Suprapubic skin (tissue), 4 donors: ENCODE results near the gene SHC2. TPM values are rescaled to one million over a fixed set of nuclear protein-coding genes. Genes with fewer than 3 reads are reported as not detected.

Source experiments
- DNase-seq, 2 donors: peaks; one replicate each; pipeline ENCODE4 v3.0.0-alpha.2; 2019; ENCODE audit warnings: low spot score in 2 of 2
- H3K27ac ChIP-seq: fragments of 200-600 bp; sonication (generic); one replicate; pipeline ENCODE4 v1.5.1; 2019
- H3K27me3 ChIP-seq: fragments of 200-600 bp; sonication (generic); one replicate; pipeline ENCODE4 v1.5.1; 2019
- H3K36me3 ChIP-seq: fragments of 200-600 bp; sonication (generic); one replicate; pipeline ENCODE4 v1.5.1; 2019
- H3K4me1 ChIP-seq: fragments of 200-600 bp; sonication (generic); one replicate; pipeline ENCODE4 v1.5.1; 2019
- H3K4me3 ChIP-seq: fragments of 200-600 bp; sonication (generic); one replicate; pipeline ENCODE4 v1.5.1; 2019; ENCODE audit warnings: mild to moderate bottlenecking
- H3K9me3 ChIP-seq: fragments of 200-600 bp; sonication (generic); one replicate; pipeline ENCODE4 v1.5.1; 2019
- EP300 ChIP-seq: sonication (generic); formaldehyde crosslinking; IDR thresholded peaks from one replicate; pipeline ENCODE4 v1.6.1; 2017; ENCODE audit warnings: antibody characterized with exemption
- POLR2A ChIP-seq, 2 donors: fragments of 450-650 bp; IDR thresholded peaks; one replicate each; pipeline ENCODE4 v1.6.1; 2017; ENCODE audit warnings: antibody characterized with exemption in 2 of 2, mild to moderate bottlenecking in 2 of 2, moderate library complexity in 2 of 2
- POLR2AphosphoS5 ChIP-seq, 3 donors: sonication (generic); formaldehyde crosslinking; IDR thresholded peaks; one replicate each; pipeline ENCODE4 v1.6.1; 2017; ENCODE audit warnings: antibody characterized with exemption in 3 of 3
- WGBS: methylation state at CpG from one replicate; pipeline ENCODE4 v1.1.5; 2018; 5-methylcytosine and 5-hydroxymethylcytosine counted together
- total RNA-seq, 4 donors: library from RNA; depleted of rRNA; stranded (reverse); fragments of >200 nt; gene quantifications; one replicate each; pipeline ENCODE4 v1.1.0, GENCODE V29; 2016
- TF ChIP-seq, protein P1 (sequence below), 2 donors: fragments of 200-600 bp in 1 of 2; fragments of 450-650 bp in 1 of 2; sonication (generic) in 1 of 2; IDR thresholded peaks; one replicate each; pipeline ENCODE4 v1.5.1; 2016 to 2019; ENCODE audit warnings: antibody characterized with exemption in 2 of 2, mild to moderate bottlenecking in 1 of 2, moderate library complexity in 1 of 2

SHC2 gene
- total RNA-seq, 4 donors from 2014 or later: 16.3 to 40.7 (median 19.6) TPM

DNA sequence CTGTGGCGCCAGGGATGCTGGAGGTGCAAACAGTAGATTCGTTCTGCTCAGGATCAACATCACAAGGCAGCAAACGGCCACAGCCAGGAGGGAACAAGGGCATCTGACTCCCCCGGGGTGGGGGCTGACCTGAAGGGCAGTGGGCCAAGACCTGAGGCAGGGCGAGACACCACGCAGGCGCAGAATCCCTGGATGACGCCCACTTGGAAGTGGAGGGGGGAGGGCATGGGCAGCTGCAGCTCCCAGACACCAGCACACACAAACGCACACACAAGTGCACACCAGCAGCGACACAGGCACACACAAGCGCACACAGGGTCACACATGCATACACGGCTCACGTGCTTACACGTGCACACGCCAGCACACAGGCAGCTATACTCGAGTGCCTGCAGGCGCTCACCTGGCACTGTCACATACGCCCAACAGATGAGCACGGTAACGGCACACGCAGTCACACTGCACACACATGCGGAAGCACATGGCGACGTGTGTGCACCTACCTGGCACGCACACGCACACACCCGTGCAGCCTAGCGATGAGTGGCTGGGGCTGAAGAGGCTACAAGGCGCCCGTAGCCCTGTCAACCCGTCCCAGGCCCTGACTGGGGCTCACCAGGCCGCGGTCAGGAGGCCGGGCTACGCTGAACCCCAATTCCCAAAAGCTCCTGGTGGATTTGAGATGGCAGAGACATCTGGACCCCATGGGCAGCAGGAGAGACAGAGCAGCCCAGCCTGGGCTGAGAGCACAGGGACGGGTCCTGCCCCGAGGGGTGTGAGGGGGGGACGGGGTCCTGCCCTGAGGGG lies 57.4 kb downstream of the SHC2 start:
- no peaks in the 10 kb centered on the region for H3K36me3 ChIP-seq
- peak in 1 of 2 donors; percentile 20 for DNase-seq
- H3K4me1 ChIP-seq: peaks cover 11% of the 10 kb centered on the region
- H3K27ac ChIP-seq: no peak overlapping the region
- no peaks in the 10 kb centered on the region for H3K9me3 ChIP-seq
- WGBS: 76% methylated on average over 5 of the region's 38 CpGs
- H3K27me3 ChIP-seq: peaks cover 71% of the 10 kb centered on the region
- TF ChIP-seq POLR2A (IDR thresholded peaks at IDR 0.05) (no peak), EP300 (no peak), POLR2AphosphoS5 (IDR thresholded peaks at IDR 0.05) (no peak)
- TF ChIP-seq, protein P1, sequence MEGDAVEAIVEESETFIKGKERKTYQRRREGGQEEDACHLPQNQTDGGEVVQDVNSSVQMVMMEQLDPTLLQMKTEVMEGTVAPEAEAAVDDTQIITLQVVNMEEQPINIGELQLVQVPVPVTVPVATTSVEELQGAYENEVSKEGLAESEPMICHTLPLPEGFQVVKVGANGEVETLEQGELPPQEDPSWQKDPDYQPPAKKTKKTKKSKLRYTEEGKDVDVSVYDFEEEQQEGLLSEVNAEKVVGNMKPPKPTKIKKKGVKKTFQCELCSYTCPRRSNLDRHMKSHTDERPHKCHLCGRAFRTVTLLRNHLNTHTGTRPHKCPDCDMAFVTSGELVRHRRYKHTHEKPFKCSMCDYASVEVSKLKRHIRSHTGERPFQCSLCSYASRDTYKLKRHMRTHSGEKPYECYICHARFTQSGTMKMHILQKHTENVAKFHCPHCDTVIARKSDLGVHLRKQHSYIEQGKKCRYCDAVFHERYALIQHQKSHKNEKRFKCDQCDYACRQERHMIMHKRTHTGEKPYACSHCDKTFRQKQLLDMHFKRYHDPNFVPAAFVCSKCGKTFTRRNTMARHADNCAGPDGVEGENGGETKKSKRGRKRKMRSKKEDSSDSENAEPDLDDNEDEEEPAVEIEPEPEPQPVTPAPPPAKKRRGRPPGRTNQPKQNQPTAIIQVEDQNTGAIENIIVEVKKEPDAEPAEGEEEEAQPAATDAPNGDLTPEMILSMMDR (IDR thresholded peaks at IDR 0.05): no peak
- no peak overlapping the region for H3K4me3 ChIP-seq

DNA sequence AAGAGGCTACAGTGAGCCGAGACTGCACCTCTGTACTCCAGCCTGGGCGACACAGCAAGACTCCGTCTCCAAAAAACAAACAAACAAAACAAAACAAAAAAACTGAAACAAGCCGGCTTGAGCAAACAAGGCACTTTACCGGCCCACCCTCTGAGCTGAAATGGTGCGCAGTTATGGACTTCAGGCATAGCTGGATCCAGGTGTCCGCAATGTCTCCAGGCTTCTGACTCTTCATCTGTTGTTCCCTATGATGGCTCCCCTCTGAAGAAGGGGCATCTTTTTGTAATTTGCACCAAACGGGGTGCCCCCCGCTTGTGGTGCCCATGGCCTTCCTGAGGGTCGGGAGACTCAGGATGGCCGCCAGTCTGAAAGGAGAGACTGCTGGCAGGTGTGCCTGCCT lies 58.0 kb downstream of the SHC2 start:
- DNase-seq: no peak
- no peak overlapping the region for H3K27ac ChIP-seq
- no peaks in the 10 kb centered on the region for H3K36me3 ChIP-seq
- no peaks in the 10 kb centered on the region for H3K9me3 ChIP-seq
- H3K4me1 ChIP-seq: peaks cover 9% of the 10 kb centered on the region
- no peak for TF ChIP-seq POLR2A (IDR thresholded peaks at IDR 0.05)
- TF ChIP-seq POLR2AphosphoS5 (IDR thresholded peaks at IDR 0.05): no peak
- TF ChIP-seq, protein P1 (IDR thresholded peaks at IDR 0.05): no peak
- no peak for TF ChIP-seq EP300
- peaks cover 70% of the 10 kb centered on the region for H3K27me3 ChIP-seq
- 85% methylated on average over 9 of the region's 11 CpGs for WGBS
- no peak overlapping the region for H3K4me3 ChIP-seq

DNA sequence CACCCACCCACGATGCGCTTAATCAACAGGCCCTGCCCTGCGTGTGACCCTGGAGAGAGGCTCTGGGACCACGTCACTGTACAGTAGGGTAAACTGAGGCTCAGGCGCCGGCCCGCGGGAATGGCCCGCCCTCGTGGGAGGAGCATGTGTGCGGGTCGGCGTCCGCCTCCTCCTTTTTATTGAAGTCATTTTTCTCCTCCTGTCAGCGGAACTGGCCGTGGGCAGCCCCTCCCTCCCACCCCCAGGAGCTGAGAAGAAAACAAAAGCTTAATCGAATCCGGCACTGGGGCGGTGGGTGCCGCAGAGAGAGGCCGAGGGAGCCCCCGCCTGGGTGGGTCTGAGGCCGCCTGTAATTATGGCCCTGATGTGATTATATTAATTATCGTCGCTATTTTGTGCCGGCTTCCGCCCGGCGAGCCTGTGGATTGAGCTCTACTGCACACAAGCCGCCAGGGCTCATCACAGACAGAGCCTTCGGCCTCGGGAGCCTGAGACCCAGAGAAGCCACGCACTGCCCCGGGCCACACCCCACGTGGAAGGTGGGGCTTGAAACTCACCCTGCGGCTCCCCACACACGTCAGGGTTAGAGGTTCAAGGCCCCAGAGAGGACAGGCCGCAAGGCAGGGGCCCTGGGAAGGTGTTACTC lies 58.8 kb downstream of the SHC2 start:
- WGBS: 54% methylated on average over 25 of the region's 38 CpGs
- Histone ChIP-seq H3K27me3 (peaks cover 66% of the 10 kb centered on the region), H3K4me1 (peaks cover 9% of the 10 kb centered on the region), H3K4me3 (no peak overlapping the region), H3K27ac (no peak overlapping the region), H3K36me3 (no peaks in the 10 kb centered on the region), H3K9me3 (no peaks in the 10 kb centered on the region)
- TF ChIP-seq POLR2A (IDR thresholded peaks at IDR 0.05): no peak
- DNase-seq: peak in 1 of 2 donors; percentile 64

DNA sequence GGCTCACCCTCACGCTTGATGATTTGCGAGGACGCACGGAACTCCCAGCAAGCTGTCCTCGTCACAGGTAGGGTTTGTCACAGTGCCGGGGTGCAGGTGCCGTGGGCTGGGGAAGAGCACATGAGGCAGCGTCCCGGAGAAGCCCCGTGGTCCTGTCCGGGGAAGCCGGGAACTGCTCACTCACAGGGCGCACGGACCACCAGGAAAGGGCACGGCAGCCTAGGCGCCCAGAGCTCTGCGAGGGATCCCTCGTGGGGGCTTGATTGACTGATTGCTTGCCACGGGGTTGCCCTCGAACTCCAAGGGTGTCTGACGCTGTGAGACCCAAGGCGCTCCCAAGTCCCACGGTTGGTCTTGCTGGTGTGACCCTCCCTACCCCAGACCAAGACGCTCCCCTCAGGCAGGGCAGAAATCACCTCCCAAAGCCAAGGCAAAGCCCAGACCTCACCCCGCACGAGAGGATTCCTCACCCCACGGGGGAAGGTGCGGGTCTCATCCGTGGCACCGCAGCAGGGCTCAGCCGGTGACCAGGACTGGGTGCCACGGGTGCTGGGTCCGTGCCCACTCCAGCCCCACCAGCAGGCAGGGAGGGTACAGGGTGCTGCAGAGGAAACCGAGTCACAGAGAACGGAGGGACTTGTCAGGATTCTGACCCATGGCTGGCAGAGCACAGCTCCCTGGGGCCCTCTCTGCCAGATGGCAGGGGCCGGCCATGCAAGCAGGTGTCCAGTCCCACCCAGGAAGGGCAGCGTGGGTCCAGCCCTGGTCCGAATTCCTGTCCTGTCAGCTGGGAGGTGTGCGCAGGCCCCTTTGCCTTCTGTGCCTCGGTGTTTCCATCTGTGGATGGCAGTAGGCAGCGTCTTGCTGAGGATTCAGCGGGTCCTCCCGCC lies 59.6 kb downstream of the SHC2 start:
- DNase-seq: peak in 1 of 2 donors; percentile 56
- H3K27me3 ChIP-seq: peaks cover 58% of the 10 kb centered on the region
- no peak overlapping the region for H3K4me3 ChIP-seq
- H3K4me1 ChIP-seq: peaks cover 9% of the 10 kb centered on the region
- no peaks in the 10 kb centered on the region for H3K36me3 ChIP-seq
- no peaks in the 10 kb centered on the region for H3K9me3 ChIP-seq
- 95% methylated on average over 14 of the region's 43 CpGs for WGBS
- no peak overlapping the region for H3K27ac ChIP-seq
- no peak for TF ChIP-seq POLR2AphosphoS5 (IDR thresholded peaks at IDR 0.05)
- TF ChIP-seq, protein P1 (IDR thresholded peaks at IDR 0.05): no peak
- TF ChIP-seq POLR2A (IDR thresholded peaks at IDR 0.05): no peak
- no peak for TF ChIP-seq EP300

DNA sequence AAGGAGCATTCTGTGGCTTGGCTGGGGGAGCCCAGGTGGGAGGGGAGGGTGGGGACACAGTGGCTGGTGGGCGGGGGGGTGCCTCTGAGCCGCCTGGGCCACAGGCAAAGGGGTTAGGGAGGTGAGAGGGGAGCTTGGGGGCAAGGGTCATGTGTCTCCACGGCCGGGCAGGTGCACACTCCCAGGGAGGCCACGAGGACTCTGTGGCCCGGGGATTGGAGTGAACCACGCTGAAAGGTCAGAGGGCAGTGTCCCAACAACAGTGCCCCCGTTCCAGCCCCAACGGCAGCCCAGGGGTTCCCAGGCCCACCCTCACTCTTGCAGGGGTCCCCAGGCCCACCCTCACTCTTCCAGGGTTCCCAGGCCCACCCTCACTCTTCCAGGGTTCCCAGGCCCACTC lies 61.5 kb downstream of the SHC2 start:
- DNase-seq: peak in 1 of 2 donors; percentile 45
- WGBS: 74% methylated on average over 6 of the region's 9 CpGs
- Histone ChIP-seq H3K27ac (no peak overlapping the region), H3K36me3 (no peaks in the 10 kb centered on the region), H3K27me3 (peaks cover 45% of the 10 kb centered on the region), H3K9me3 (no peaks in the 10 kb centered on the region), H3K4me3 (no peak overlapping the region), H3K4me1 (no peaks in the 10 kb centered on the region)
- TF ChIP-seq POLR2A (IDR thresholded peaks at IDR 0.05) (no peak), EP300 (no peak), POLR2AphosphoS5 (IDR thresholded peaks at IDR 0.05) (no peak)
- TF ChIP-seq, protein P1 (IDR thresholded peaks at IDR 0.05): no peak
